Measurements from ENCODE around the gene OR51B5. TPM values are rescaled to one million over a fixed set of nuclear protein-coding genes. Genes with fewer than 3 reads are reported as not detected.
"Not testable (repeated sequence)": the region's sequence is repeated elsewhere in the genome, so short reads cannot be mapped to it uniquely, and the experiment has no call there.

Gene OR51B5, protein sequence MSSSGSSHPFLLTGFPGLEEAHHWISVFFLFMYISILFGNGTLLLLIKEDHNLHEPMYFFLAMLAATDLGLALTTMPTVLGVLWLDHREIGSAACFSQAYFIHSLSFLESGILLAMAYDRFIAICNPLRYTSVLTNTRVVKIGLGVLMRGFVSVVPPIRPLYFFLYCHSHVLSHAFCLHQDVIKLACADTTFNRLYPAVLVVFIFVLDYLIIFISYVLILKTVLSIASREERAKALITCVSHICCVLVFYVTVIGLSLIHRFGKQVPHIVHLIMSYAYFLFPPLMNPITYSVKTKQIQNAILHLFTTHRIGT
- total RNA-seq: 0.31 TPM

DNA sequence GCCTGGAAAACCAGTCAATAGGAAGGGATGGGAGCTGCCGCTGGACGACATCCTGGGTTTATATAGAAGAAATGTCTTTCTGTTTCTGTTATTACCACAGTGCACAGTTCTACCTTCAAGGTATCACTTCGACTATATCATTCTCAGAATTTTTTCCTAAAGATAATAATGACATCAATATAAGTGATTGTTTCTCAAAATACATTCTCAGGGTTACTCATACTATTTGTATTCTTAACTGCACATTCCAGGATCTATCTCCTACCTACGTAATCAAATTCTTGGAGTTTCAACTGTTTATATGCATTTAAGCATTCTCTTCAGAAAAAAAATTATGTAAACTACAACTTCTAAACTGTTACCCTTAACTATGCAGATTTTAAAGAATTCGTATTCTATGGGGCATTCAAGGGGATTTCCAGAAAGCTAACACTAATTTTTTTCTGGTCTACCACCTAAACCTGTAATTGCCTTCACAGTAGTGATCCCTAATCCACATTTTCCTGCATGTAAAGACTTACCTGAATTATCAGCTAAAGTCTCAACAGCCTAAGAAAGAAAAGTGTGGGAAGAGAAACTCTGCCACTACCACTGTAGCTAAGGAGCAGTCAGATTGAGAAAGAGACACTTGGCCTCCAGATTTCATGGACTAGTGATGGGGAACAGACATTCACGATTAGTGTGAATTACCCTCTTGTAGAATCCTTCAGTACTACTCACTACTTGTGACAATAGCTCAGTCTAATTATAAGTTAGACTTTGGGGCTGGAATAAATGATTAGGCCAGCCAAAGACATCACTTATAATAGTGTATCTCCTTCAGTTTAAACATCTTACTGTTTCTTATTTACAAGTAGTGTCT, at the start of gene OR51B5:
Gene OR51B5 (minus strand): TSS at position 51 of the 862 bp plus-strand sequence. CDS start 0 bp downstream, at position 51.
- Histone ChIP-seq H3K9me3 (ENCODE audit: low read depth, low read length) (no peaks in the 10 kb centered on the region), H3K4me1 (ENCODE audit: insufficient read depth, low read length) (no peaks in the 10 kb centered on the region), H3K27me3 (ENCODE audit: insufficient read depth, low read length) (no peaks in the 10 kb centered on the region), H3K4me3 (ENCODE audit: low read length) (no peak within 1 kb of the TSS)

DNA sequence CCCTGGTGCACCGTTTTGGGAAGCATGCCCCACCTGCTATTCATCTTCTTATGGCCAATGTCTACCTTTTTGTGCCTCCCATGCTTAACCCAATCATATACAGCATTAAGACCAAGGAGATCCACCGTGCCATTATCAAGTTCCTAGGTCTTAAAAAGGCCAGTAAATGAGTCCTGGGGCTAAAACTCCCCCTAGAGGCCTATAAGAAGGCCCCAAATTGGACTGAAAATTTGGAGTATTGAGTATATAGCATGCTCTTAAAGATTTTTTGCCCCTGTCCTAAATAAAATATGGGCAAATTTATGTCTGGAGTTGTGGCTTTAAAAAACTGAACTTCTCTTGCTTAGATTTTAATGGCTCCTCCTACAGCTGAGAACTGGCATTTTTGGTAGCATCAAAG, 46.9 kb upstream of the OR51B5 start:
- H3K27me3 ChIP-seq (ENCODE audit: insufficient read depth, low read length): no peaks in the 10 kb centered on the region
- no peaks in the 10 kb centered on the region for H3K9me3 ChIP-seq (ENCODE audit: low read depth, low read length)
- H3K4me1 ChIP-seq (ENCODE audit: insufficient read depth, low read length): no peaks in the 10 kb centered on the region
- H3K4me3 ChIP-seq (ENCODE audit: low read length): no peak overlapping the region

DNA sequence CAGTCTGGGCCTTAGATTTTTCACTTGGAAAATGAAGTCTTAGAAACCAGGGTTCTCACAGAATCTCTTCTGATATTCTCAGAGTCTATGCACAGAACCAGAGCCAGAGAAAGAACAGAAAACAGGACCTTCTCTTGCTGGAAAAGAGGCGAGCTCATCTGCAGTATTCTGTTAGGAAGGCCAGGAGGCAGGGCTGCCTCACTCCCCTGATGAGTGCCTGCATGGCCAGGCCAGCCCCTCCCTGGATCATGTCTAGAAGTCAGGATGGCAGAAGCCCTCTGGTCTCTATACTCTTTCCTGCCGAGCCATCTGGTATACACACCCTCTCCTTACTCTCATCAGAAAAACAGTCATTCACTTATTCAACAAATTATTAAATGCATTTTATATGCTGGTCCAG, 41.0 kb upstream of the OR51B5 start:
- H3K9me3 ChIP-seq (ENCODE audit: low read depth, low read length): no peaks in the 10 kb centered on the region
- H3K4me3 ChIP-seq (ENCODE audit: low read length): no peak overlapping the region
- peaks cover 3% of the 10 kb centered on the region for H3K27me3 ChIP-seq (ENCODE audit: insufficient read depth, low read length)
- H3K4me1 ChIP-seq (ENCODE audit: insufficient read depth, low read length): no peaks in the 10 kb centered on the region

DNA sequence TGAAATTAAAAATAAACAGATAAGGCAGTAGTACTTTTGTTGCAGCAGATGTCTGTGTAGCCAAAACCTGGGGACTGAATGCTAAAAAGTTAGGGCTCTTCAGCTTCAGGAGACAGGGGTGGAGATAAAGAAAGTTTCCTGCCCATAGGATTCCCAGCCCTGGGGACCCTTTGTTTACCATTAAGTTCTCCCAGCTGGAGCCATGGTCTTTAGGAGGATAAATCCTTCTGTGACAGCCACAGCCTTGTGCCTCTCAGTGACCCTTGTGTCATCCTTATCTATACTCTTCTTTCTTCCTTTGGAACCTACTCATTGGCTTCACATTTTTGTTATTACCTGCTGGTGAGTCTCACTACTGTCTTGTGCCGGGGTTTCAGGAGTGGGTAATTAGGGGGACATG, 40.3 kb upstream of the OR51B5 start, which contains the start of gene OR51M1:
Gene OR51M1 (plus strand): TSS at position 237 of the 400 bp plus-strand sequence. CDS start 5,587 bp downstream, outside the sequence.
- no peaks in the 10 kb centered on the region for H3K4me1 ChIP-seq (ENCODE audit: insufficient read depth, low read length)

DNA sequence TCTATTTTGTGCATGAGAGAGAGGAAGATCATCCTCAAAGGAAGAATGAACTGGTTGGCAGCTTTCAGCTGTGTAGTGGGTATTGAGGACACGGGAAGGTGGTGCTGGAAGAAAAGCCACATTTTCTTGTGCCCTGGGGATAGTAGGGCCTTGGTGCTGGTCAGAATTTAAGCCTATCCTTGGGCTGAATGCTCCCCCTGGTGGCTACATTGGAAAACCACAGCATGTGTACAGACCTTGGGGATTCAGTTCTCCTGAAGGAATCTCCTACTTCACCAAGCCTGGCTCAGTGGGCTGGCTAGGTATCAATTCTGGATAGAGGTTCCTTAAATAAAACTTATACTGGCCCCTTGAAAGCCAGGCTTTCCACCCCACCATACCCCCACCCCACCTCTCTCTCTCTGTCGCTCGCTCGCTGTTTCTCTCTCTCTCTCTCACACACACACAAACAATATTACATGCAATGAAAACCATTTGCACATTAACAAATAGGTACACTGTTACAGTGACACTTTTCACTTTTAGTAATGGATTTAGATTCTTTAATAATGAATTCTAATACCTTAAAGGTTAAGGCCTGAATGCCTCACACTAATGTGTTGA, 37.5 kb upstream of the OR51B5 start:
- Histone ChIP-seq H3K4me3 (ENCODE audit: low read length) (no peak overlapping the region), H3K9me3 (ENCODE audit: low read depth, low read length) (no peaks in the 10 kb centered on the region), H3K27me3 (ENCODE audit: insufficient read depth, low read length) (peaks cover 3% of the 10 kb centered on the region), H3K4me1 (ENCODE audit: insufficient read depth, low read length) (no peaks in the 10 kb centered on the region)

More for the DNA sequence above, 40.3 kb upstream of the OR51B5 start, which contains the start of gene OR51M1:
- Histone ChIP-seq H3K9me3 (ENCODE audit: low read depth, low read length) (no peaks in the 10 kb centered on the region), H3K4me3 (ENCODE audit: low read length) (no peak within 1 kb of the TSS), H3K27me3 (ENCODE audit: insufficient read depth, low read length) (peaks cover 3% of the 10 kb centered on the region)

DNA sequence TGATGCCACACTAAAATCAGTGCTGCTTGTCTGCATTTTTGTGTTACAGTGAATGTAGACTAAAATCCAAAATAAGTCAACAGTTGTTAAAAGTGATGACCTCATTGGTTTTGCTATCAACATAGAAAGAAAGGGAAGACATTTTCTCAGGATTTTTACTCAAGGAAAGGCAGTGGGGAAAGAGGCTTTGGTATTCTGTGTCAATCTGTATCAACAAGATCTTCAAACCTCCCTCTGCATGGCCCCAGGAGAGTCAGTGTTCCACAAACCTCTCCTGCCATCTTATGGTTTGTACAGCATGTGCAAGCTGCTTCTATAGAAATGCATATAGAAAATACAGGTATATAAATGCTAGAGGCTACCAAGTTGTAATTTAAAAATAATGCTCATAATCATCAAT, 26.5 kb upstream of the OR51B5 start:
- Histone ChIP-seq H3K4me3 (ENCODE audit: low read length) (no peak overlapping the region), H3K4me1 (ENCODE audit: insufficient read depth, low read length) (no peaks in the 10 kb centered on the region), H3K27me3 (ENCODE audit: insufficient read depth, low read length) (no peaks in the 10 kb centered on the region), H3K9me3 (ENCODE audit: low read depth, low read length) (no peaks in the 10 kb centered on the region)

DNA sequence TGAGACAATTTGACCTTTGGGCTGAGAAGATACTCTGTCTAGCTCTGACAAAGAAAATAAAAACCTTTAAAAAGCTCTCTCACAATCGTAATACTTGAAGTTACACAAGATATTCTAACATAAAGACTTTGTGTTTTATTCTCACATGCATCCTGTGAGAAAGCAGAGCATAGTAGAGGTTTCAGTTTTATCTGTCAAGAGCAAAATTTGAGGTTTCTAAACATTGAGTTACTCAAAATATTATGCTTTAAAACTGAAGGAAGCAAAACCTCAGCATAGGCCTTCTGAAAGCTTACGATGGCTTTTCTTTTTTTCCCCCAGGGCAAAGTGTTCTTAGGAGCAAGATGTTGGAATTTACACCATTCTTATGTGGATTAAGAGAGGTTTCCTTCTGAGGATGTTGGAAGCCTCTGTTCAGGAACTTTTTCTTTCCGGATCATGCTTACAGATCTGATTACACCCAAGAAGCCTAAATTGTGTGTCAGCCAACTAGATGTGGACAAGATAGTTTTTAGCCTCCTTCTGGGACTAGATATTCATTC, 25.2 kb upstream of the OR51B5 start:
- H3K27me3 ChIP-seq (ENCODE audit: insufficient read depth, low read length): no peaks in the 10 kb centered on the region
- no peaks in the 10 kb centered on the region for H3K4me1 ChIP-seq (ENCODE audit: insufficient read depth, low read length)
- H3K9me3 ChIP-seq (ENCODE audit: low read depth, low read length): no peaks in the 10 kb centered on the region
- no peak overlapping the region for H3K4me3 ChIP-seq (ENCODE audit: low read length)

DNA sequence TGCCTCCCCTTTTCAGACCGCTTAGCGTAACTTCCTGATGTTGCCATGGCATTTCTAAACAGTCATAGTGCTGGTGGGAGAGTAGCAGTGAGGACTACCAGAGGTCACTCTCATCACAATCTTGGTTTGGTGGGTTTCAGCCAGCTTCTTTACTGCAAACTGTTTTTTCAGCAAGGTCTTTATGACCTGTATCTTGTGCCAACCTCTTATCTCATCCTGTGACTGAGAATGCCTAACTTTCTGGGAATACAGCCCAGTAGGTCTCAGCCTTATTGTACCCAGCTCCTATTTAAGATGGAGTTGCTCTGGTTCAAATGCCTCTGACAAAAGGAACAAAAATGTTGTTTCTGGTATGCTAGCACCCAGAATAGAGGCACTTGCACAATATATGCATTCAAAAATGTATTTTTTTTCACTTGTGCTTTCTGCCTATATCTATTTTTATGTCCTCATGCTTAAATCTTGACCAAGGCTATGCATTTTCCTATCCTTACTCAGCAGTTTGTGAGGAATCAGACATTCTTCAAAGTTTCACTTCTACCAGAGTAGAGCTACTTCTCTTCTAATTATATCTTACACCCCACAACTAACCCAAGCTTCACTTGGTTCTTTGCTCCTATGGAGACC, 24.2 kb upstream of the OR51B5 start:
- H3K4me3 ChIP-seq (ENCODE audit: low read length): no peak overlapping the region

DNA sequence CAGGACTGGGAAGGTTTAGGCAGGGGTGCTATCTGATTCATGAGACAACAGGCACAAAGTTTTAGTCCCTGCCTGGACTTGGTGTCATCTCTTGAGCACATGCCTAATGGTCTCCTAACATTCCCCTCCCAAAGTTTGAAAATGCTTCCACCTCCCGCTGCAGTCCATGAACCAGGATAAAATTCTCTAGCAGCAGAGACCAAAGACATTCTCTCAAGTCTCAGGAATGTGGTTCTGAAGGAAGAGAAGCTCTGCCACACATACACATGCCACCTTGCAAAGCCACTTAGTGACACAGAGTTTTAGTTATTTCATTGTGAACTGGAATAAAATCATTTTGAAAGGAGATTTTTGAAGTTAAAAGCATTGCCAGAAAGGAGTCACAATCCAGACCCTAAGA, 23.5 kb upstream of the OR51B5 start:
- H3K4me1 ChIP-seq (ENCODE audit: insufficient read depth, low read length): no peaks in the 10 kb centered on the region
- no peaks in the 10 kb centered on the region for H3K9me3 ChIP-seq (ENCODE audit: low read depth, low read length)
- H3K4me3 ChIP-seq (ENCODE audit: low read length): no peak overlapping the region
- H3K27me3 ChIP-seq (ENCODE audit: insufficient read depth, low read length): no peaks in the 10 kb centered on the region

More for the DNA sequence above, 24.2 kb upstream of the OR51B5 start:
- H3K4me1 ChIP-seq (ENCODE audit: insufficient read depth, low read length): no peaks in the 10 kb centered on the region
- no peaks in the 10 kb centered on the region for H3K27me3 ChIP-seq (ENCODE audit: insufficient read depth, low read length)
- no peaks in the 10 kb centered on the region for H3K9me3 ChIP-seq (ENCODE audit: low read depth, low read length)

DNA sequence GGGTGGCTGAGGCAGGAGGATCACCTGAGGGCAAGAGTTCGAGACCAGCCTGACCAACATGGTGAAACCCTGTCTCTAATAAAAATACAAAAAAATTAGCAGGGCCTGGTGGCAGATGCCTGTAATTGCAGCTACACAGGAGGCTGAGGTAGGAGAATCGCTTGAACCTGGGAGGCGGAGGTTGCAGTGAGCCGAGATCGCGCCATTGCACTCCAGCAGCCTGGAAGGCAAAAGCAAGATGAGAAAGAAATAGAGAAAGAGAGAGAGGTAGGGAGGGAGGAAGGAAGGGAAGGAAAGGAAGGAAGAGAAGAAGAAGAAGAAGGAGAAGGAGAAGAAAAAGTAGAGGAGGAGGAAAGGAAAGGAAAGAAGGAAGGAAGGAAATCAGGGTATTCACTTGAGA, 23.0 kb upstream of the OR51B5 start:
- not testable (repeated sequence) for H3K4me1 ChIP-seq (ENCODE audit: insufficient read depth, low read length); H3K27me3 ChIP-seq (ENCODE audit: insufficient read depth, low read length); H3K4me3 ChIP-seq (ENCODE audit: low read length); H3K9me3 ChIP-seq (ENCODE audit: low read depth, low read length)

DNA sequence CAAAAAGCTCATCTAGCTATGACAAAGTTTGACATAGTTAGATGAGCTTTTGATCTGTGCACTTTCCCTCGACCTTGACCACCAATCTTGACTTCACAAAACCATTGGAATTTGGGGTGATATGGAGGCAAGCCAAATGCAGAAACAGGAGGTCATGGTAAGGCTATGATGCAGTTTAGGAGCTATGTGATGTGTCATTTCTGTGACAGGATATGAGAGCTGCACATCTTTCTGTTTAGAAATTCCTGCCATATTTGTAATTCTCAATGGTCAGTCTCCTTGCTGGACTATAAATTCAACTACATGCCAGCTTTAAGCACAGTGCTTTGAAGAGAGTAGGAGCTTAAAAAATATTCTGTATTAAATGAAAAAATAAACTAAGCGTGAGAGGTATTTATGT, 20.9 kb upstream of the OR51B5 start:
- no peak overlapping the region for H3K4me3 ChIP-seq (ENCODE audit: low read length)
- H3K4me1 ChIP-seq (ENCODE audit: insufficient read depth, low read length): no peaks in the 10 kb centered on the region
- no peaks in the 10 kb centered on the region for H3K27me3 ChIP-seq (ENCODE audit: insufficient read depth, low read length)
- H3K9me3 ChIP-seq (ENCODE audit: low read depth, low read length): no peaks in the 10 kb centered on the region

DNA sequence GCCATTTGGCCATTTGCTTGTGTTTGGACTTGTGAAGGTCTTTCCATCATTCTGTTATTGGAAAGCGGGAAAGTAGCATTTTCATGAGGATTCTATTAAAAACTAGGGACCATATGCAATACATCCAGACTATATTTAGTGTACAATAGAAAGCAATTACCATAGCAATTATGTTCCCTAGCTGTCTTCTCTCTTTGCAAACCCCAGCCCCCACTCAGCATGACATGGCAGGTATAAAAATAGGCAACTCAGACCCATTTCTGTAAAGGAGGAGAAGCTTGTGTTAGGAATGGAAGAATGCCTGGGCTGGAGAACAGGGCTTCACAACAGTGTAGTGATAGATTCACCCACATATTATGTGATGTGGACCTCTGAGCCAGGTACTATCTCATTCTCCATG, 20.4 kb upstream of the OR51B5 start:
- Histone ChIP-seq H3K9me3 (ENCODE audit: low read depth, low read length) (no peaks in the 10 kb centered on the region), H3K4me3 (ENCODE audit: low read length) (no peak overlapping the region), H3K27me3 (ENCODE audit: insufficient read depth, low read length) (no peaks in the 10 kb centered on the region), H3K4me1 (ENCODE audit: insufficient read depth, low read length) (no peaks in the 10 kb centered on the region)

DNA sequence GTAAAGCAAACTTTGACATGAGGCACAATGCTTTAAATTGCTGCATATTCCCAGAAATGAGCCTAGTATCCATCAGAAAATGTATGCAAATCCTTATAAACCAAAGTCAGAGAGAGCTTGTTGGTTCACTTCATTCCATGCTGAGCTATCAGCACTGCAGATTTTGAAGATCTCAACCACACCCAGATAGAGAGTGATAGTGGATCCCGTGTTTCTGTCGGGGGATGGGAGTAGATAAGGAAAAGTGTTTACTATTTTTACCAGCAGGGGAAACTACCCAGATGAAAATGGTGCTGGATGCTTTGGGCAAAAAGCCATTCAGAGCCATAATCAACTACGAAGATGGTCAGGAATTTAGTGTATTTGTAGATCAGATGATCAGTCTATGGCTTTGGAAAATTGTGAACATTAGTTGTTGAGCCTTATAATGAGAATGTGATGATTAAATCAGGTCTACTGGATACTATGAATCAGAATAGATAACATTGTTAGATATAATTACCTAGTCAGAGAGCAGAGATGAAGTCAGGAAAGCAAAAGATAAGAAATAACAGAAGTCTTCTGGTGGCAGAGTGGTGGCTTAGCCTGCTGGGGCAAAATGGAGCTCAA, 18.8 kb upstream of the OR51B5 start:
- H3K27me3 ChIP-seq (ENCODE audit: insufficient read depth, low read length): no peaks in the 10 kb centered on the region
- H3K4me3 ChIP-seq (ENCODE audit: low read length): no peak overlapping the region
- no peaks in the 10 kb centered on the region for H3K9me3 ChIP-seq (ENCODE audit: low read depth, low read length)
- no peaks in the 10 kb centered on the region for H3K4me1 ChIP-seq (ENCODE audit: insufficient read depth, low read length)

DNA sequence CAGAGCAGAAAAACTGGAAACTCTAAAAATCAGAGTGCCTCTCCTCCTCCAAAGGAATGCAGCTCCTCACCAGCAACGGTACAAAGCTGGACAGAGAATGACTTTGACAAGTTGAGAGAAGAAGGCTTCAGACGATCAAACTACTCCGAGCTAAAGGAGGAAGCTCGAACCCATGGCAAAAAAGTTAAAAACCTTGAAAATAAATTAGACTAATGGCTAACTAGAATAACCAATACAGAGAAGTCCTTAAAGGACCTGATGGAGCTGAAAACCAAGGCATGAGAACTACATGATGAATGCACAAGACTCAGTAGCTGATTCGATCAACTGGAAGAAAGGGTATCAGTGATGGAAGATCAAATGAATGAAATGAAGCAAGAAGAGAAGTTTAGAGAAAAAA, 12.7 kb upstream of the OR51B5 start:
- H3K4me3 ChIP-seq (ENCODE audit: low read length); H3K27me3 ChIP-seq (ENCODE audit: insufficient read depth, low read length); H3K4me1 ChIP-seq (ENCODE audit: insufficient read depth, low read length); H3K9me3 ChIP-seq (ENCODE audit: low read depth, low read length): not testable (repeated sequence)
